Pancreas (tissue), 10 donors: ENCODE measurements around the gene SCN8A. TPM values are rescaled to one million over a fixed set of nuclear protein-coding genes. Genes with fewer than 3 reads are reported as not detected.

ENCODE experiments used
- ATAC-seq, 4 donors: fragments of 200-7000 bp; cut with Tn5 transposase; one replicate each; pipeline versions ENCODE4 v1.8.0 to v1.9.1; 2020; ENCODE audit warnings: mild to moderate bottlenecking in 4 of 4, moderate library complexity in 4 of 4
- DNase-seq, 6 donors: peaks; one replicate each; pipeline ENCODE4 v3.0.0-alpha.2; 2020
- FAIRE-seq: peaks from 2 replicates; lab custom pipeline; 2012; peaks lifted over from hg19 to GRCh38; lab: Jason Lieb, UNC
- H3K27ac ChIP-seq, 4 donors: fragments of 200-600 bp; sonication (generic); 1 replicate in 3 of 4; 2 replicates in 1 of 4; pipeline versions ENCODE4 v1.5.0 to v1.8.0; 2020
- H3K27me3 ChIP-seq, 4 donors: fragments of 200-600 bp; one replicate each; pipeline ENCODE4 v1.8.0; 2021
- H3K36me3 ChIP-seq, 3 donors: fragments of 200-600 bp; sonication (generic) in 1 of 3; one replicate each; pipeline versions ENCODE4 v1.5.0 to v1.8.0; 2020 to 2021
- H3K4me1 ChIP-seq, 3 donors: fragments of 200-600 bp; one replicate each; pipeline ENCODE4 v1.8.0; 2021
- H3K4me3 ChIP-seq, 4 donors: fragments of 200-600 bp; sonication (generic) in 2 of 4; one replicate each; pipeline versions ENCODE4 v1.5.0 to v1.8.0; 2020 to 2021
- H3K9me3 ChIP-seq, 4 donors: fragments of 200-600 bp; one replicate each; pipeline ENCODE4 v1.8.0; 2021
- WGBS, 2 donors: extraction: QIAGEN DNeasy Blood & Tissue Kit; methylation state at CpG; one replicate each; pipeline ENCODE4 v1.1.7; 2013; 5-methylcytosine and 5-hydroxymethylcytosine counted together
- intact Hi-C, 3 donors: fragments of 100-400 bp; cut with DNase I; formaldehyde crosslinking; loops; one replicate each; pipeline versions ENCODE4 v1.11.1 to v1.14.2; 2022
- polyA plus RNA-seq, 2 donors: library from polyadenylated mRNA; stranded (reverse); fragments of 200-250 nt; gene quantifications; one replicate each; pipeline ENCODE4 v1.2.3, GENCODE V29; 2013
- total RNA-seq, 6 donors: library from RNA; stranded (reverse); fragmentation: NEBNext Ultra II Directional in 4 of 6; extraction: Animal tissue kit (Norgen Biotek cat#: 25700) in 4 of 6; gene quantifications; one replicate each; pipeline versions ENCODE4 v1.2.1 to v1.2.4, GENCODE V29; 2021 to 2023
- TF ChIP-seq, protein P1 (sequence below), 4 donors: fragments of 200-600 bp; sonication (generic) in 3 of 4; IDR thresholded peaks; one replicate each; pipeline versions ENCODE4 v1.5.0 to v1.8.0; 2021; ENCODE audit warnings: antibody characterized with exemption in 4 of 4
- donor health status: healthy with polysubstance abuse.
- donor health status: DM: no; HTN: no; CAD: no; lungs with moderate emphysema.
- donor health status: DM: no; HTN: no; CAD: no.
- donor health status: control.
- donor health status: control.
- donor health status: Bipolar disorder and iron deficiency.
- donor health status: DM: yes; HTN: yes; CAD: no.
- donor health status: DM: no; HTN: no; CAD: no.
- donor health status: DM: no; HTN: no; CAD: no.
- donor health status: DM: yes; HTN: yes; CAD: no.

Gene SCN8A
- total and polyA plus RNA-seq, 8 donors, result 1.9 to 3.2 (median 2.3) TPM

GRCh38 chr12:51663390-51663789 is 72.4 kb downstream of the SCN8A start:
- no peaks in the 10 kb centered on the region for H3K9me3 ChIP-seq
- H3K4me1 ChIP-seq, result no peaks in the 10 kb centered on the region
- no peak overlapping the region for H3K4me3 ChIP-seq
- DNase-seq (no peak), FAIRE-seq (no peak), ATAC-seq (no peak)
- intact Hi-C loops, result no loop called here
- H3K27me3 ChIP-seq, result no peaks in the 10 kb centered on the region
- no peaks in the 10 kb centered on the region for H3K36me3 ChIP-seq
- TF ChIP-seq, protein P1, sequence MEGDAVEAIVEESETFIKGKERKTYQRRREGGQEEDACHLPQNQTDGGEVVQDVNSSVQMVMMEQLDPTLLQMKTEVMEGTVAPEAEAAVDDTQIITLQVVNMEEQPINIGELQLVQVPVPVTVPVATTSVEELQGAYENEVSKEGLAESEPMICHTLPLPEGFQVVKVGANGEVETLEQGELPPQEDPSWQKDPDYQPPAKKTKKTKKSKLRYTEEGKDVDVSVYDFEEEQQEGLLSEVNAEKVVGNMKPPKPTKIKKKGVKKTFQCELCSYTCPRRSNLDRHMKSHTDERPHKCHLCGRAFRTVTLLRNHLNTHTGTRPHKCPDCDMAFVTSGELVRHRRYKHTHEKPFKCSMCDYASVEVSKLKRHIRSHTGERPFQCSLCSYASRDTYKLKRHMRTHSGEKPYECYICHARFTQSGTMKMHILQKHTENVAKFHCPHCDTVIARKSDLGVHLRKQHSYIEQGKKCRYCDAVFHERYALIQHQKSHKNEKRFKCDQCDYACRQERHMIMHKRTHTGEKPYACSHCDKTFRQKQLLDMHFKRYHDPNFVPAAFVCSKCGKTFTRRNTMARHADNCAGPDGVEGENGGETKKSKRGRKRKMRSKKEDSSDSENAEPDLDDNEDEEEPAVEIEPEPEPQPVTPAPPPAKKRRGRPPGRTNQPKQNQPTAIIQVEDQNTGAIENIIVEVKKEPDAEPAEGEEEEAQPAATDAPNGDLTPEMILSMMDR (IDR thresholded peaks at IDR 0.05), result no peak
- no peak overlapping the region for H3K27ac ChIP-seq

DNA sequence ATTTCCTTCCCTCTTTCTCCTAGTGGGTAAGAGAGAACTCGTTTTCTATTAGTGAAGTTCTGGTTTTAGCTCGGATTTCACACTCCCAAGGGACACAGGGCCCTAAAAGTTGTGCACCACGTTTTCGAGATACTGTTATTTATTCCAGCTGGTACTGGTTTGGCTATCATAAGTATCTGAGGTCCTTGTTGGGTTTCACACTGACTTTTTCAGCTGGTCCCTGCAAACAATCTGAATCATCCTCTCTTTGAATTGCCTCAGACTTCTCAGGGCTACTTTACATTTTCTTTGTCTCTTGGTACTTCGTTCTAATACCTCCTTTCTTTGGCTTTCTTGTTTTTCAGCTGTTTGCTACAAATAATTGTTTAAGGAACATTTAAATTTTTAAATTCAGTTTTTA is 75.7 kb downstream of the SCN8A start:
- no peaks in the 10 kb centered on the region for H3K36me3 ChIP-seq
- FAIRE-seq (no peak), ATAC-seq (no peak), DNase-seq (no peak)
- no peaks in the 10 kb centered on the region for H3K9me3 ChIP-seq
- WGBS, 2 donors, result 69 to 71% methylated on average over 5 of the region's 5 CpGs
- TF ChIP-seq, protein P1 (IDR thresholded peaks at IDR 0.05), result no peak
- intact Hi-C loops, result no loop called here
- no peaks in the 10 kb centered on the region for H3K4me1 ChIP-seq
- no peak overlapping the region for H3K4me3 ChIP-seq
- H3K27ac ChIP-seq, result no peak overlapping the region
- no peaks in the 10 kb centered on the region for H3K27me3 ChIP-seq

- Histone ChIP-seq H3K27ac (no peak overlapping the region), H3K9me3 (no peaks in the 10 kb centered on the region), H3K36me3 (no peaks in the 10 kb centered on the region), H3K4me1 (peaks cover 0 to 2% (median 0%) of the 10 kb centered on the region in 3 donors), H3K27me3 (no peaks in the 10 kb centered on the region), H3K4me3 (no peak overlapping the region)
- WGBS, 2 donors, result 96 to 100% methylated on average over 2 of the region's 2 CpGs
- DNase-seq, result no peak
- no peak for FAIRE-seq
- no peak for ATAC-seq
- intact Hi-C loops, result no loop called here
- TF ChIP-seq, protein P1 (IDR thresholded peaks at IDR 0.05), result no peak
Observed at GRCh38 chr12:51667269-51667668, 76.2 kb downstream of the SCN8A start.

- WGBS, 2 donors, result 91 to 95% methylated on average over 2 of the region's 2 CpGs
- Histone ChIP-seq H3K27me3 (no peaks in the 10 kb centered on the region), H3K4me3 (no peak overlapping the region), H3K4me1 (peaks cover 0 to 5% (median 0%) of the 10 kb centered on the region in 3 donors), H3K36me3 (no peaks in the 10 kb centered on the region), H3K27ac (no peak overlapping the region), H3K9me3 (no peaks in the 10 kb centered on the region)
- DNase-seq, result no peak
- no peak for FAIRE-seq
- intact Hi-C loops, result no loop called here
- TF ChIP-seq, protein P1 (IDR thresholded peaks at IDR 0.05), result no peak
- no peak for ATAC-seq
Observed at GRCh38 chr12:51669271-51669670, 78.2 kb downstream of the SCN8A start.

DNA sequence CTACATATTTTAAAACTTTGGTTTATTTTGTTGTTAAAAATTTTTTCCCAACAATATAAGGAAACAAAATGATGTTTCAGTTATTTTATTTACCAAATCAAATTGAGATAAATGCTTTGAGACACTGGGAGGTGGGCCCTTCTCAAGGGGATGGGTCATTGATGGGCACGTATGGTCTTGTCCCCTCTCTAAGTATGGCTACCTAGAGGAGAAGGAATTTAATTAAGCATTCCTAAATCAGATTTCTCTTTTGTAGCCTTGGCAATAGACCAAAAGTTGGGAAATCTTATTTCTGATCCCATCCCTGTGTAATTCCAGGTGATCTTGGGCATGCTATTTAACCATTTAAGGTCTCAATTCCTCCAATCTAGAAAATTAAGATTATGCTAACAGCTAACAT is 79.0 kb downstream of the SCN8A start:
- no peak for FAIRE-seq
- Histone ChIP-seq H3K4me3 (no peak overlapping the region), H3K36me3 (no peaks in the 10 kb centered on the region), H3K9me3 (no peaks in the 10 kb centered on the region), H3K27me3 (no peaks in the 10 kb centered on the region), H3K27ac (no peak overlapping the region), H3K4me1 (peaks cover 0 to 5% (median 0%) of the 10 kb centered on the region in 3 donors)
- intact Hi-C loops, result no loop called here
- 94 to 97% methylated on average over 1 of the region's 1 CpG for WGBS, 2 donors
- DNase-seq, result no peak
- ATAC-seq, result no peak
- TF ChIP-seq, protein P1 (IDR thresholded peaks at IDR 0.05), result no peak
